HG03097 (cell line): ENCODE measurements around the gene SLC25A40.

ENCODE experiments used
- ATAC-seq: cut with Tn5 transposase; IDR thresholded peaks from one replicate; pipeline ENCODE4 v1.9.1; 2021; ENCODE audit not compliant: unreplicated experiment, low FRiP score

Gene SLC25A40

DNA sequence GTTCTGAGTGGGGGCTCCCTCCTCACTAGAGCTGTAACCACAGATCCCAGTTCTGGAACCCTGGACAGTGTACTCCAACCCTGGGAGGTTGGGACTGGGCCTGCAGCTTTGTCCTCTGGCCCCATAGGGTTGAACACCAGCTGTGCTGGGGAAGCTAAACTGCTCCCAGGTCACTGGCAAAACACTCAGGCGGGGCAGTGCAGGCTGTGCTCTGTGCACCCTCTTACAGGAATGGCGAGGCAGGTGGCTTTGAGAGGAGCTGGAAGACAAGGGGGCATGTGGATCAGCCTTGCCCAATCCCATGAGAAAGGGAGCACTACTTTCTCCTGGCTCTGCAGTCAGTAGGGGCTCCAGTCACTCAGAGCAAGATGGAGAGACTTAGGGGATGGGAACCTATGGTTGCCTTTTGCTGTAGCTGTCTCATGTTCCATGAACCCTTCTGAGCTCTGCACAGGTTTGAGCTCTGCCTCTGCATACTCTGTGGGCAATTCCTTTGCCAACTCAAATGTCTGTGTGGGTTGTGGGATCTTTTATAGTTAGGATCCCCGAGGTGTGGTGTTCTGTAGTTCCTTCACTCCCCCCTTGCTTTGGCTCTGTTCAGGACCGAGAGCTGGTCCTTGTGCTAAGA, 90.7 kb downstream of the SLC25A40 start:
- ATAC-seq = no peak

DNA sequence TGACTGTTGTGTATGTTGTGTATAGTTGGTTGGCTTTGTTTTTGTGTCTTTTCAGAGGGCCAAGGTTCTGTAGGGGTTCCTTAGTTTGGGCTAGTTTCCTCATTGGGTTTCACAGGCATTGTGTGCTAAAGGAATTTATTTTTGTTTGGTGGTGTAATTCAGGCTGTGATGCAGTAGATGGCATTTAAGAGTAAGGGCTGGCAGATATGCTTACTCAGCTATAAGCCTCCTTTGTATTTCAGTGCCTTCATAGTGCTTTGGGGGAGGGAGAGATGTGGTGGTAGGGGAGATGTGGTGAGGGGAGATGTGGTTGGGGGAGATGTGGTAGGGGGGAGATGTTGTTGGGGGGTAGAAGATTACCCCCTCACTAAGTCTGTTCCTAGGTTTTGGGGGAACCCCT, 91.7 kb downstream of the SLC25A40 start:
- ATAC-seq = no peak
